SK-N-SH (cell line): ENCODE data around the gene WDTC1. TPM values are rescaled to one million over a fixed set of nuclear protein-coding genes. Genes with fewer than 3 reads are reported as not detected.

ENCODE experiments used
- CTCF ChIA-PET: fragments of 300-600, 350-600 bp; formaldehyde crosslinking; extraction: SDS; loops from one replicate; lab custom pipeline; 2021; lab: Yijun Ruan, JAX
- POLR2A ChIA-PET: fragments of 350-600 bp; sonication (Branson Sonifier 250); formaldehyde crosslinking; extraction: SDS; loops from one replicate; lab custom pipeline; 2020; ENCODE audit warnings: antibody characterized with exemption, inconsistent platforms; lab: Yijun Ruan, JAX
- DNase-seq: peaks from one replicate; pipeline ENCODE4 v3.0.0; 2012
- H2AFZ ChIP-seq: fragments of 200-600 bp; sonication (generic); 2 replicates; pipeline ENCODE4 v1.8.1; 2016; ENCODE audit warnings: antibody characterized with exemption, mild to moderate bottlenecking, low read depth
- H3F3A ChIP-seq: fragments of 200-600 bp; sonication (generic); replicated peaks from 2 replicates; pipeline ENCODE3; 2016; ENCODE audit warnings: antibody characterized with exemption, mild to moderate bottlenecking; ENCODE audit not compliant: insufficient read depth
- H3K27ac ChIP-seq, 2 experiments: fragments of 200-500 bp in 1 of 2; fragments of 200-600 bp in 1 of 2; sonication (Bioruptor generic) in 1 of 2; sonication (generic), shearing (Covaris generic) in 1 of 2; 2 replicates each; pipeline versions ENCODE4 v1.5.1 to v1.6.1; 2014 to 2016; ENCODE audit warnings: low read depth in 2 of 2, inconsistent platforms in 1 of 2, low read length in 1 of 2, mild to moderate bottlenecking in 1 of 2, mixed read lengths in 1 of 2
- H3K27me3 ChIP-seq: fragments of 200-600 bp; sonication (generic), shearing (Covaris generic); 2 replicates; pipeline ENCODE4 v1.6.1; 2016; ENCODE audit warnings: mixed run types; ENCODE audit not compliant: insufficient read depth
- H3K36me3 ChIP-seq, 2 experiments: fragments of 200-500 bp in 1 of 2; fragments of 200-600 bp in 1 of 2; sonication (Bioruptor generic) in 1 of 2; sonication (generic) in 1 of 2; replicated peaks in 1 of 2; 2 replicates each; pipeline versions ENCODE3 to v1.5.1; 2014 to 2016; ENCODE audit warnings: low read length in 1 of 2, mild to moderate bottlenecking in 1 of 2; ENCODE audit not compliant: insufficient read depth in 2 of 2, control insufficient read depth in 1 of 2
- H3K4me1 ChIP-seq, 2 experiments: fragments of 200-500 bp in 1 of 2; fragments of 200-600 bp in 1 of 2; sonication (Bioruptor generic) in 1 of 2; sonication (generic), shearing (Covaris generic) in 1 of 2; 2 replicates each; pipeline versions ENCODE4 v1.5.1 to v1.6.1; 2014 to 2016; ENCODE audit warnings: low read depth in 1 of 2, low read length in 1 of 2, mixed run types in 1 of 2; ENCODE audit not compliant: insufficient read depth in 2 of 2, control insufficient read depth in 1 of 2
- H3K4me2 ChIP-seq: fragments of 200-600 bp; sonication (generic), shearing (Covaris generic); 2 replicates; pipeline ENCODE4 v1.6.1; 2017; ENCODE audit warnings: mixed run types
- H3K4me3 ChIP-seq, 2 experiments: fragments of 200-500 bp in 1 of 2; fragments of 200-600 bp in 1 of 2; sonication (Bioruptor generic) in 1 of 2; sonication (generic), shearing (Covaris generic) in 1 of 2; 2 replicates each; pipeline versions ENCODE4 v1.5.1 to v1.8.1; 2014 to 2016; ENCODE audit warnings: low read depth in 2 of 2, inconsistent platforms in 1 of 2, low read length in 1 of 2, mild to moderate bottlenecking in 1 of 2, mixed read lengths in 1 of 2, moderate library complexity in 1 of 2
- H3K79me2 ChIP-seq: fragments of 200-600 bp; sonication (generic); 2 replicates; pipeline ENCODE4 v1.8.1; 2017; ENCODE audit warnings: mild to moderate bottlenecking; ENCODE audit not compliant: insufficient read depth
- H3K9ac ChIP-seq: fragments of 200-600 bp; sonication (generic); 2 replicates; pipeline ENCODE4 v1.6.1; 2017; ENCODE audit warnings: mixed run types
- H3K9me2 ChIP-seq: fragments of 200-600 bp; sonication (generic); 2 replicates; pipeline ENCODE4 v1.6.1; 2017; ENCODE audit warnings: mixed run types
- H3K9me3 ChIP-seq: fragments of 200-600 bp; sonication (generic); 2 replicates; pipeline ENCODE4 v1.6.1; 2017; ENCODE audit warnings: mixed run types, mild to moderate bottlenecking, moderate library complexity
- H4K20me1 ChIP-seq: fragments of 200-600 bp; sonication (generic); 2 replicates; pipeline ENCODE4 v1.6.1; 2017; ENCODE audit warnings: mild to moderate bottlenecking, mixed run types; ENCODE audit not compliant: insufficient read depth
- CHD2 ChIP-seq: fragments of 150-350 bp; IDR thresholded peaks from 2 replicates; pipeline ENCODE4 v1.6.1; 2018; ENCODE audit warnings: low read length; ENCODE audit not compliant: partially characterized antibody
- ELF1 ChIP-seq: IDR thresholded peaks from 2 replicates; pipeline ENCODE4 v1.4.0; 2012
- EZH2phosphoT487 ChIP-seq: fragments of 200-600 bp; sonication (generic); IDR thresholded peaks from 2 replicates; pipeline ENCODE4 v1.6.1; 2017; ENCODE audit warnings: low read depth, mixed run types, mild to moderate bottlenecking, antibody characterized with exemption, moderate library complexity, borderline replicate concordance
- NRF1 ChIP-seq: IDR thresholded peaks from 2 replicates; pipeline ENCODE4 v1.6.1; 2012; ENCODE audit warnings: low read depth, mild to moderate bottlenecking, low read length
- PBX3 ChIP-seq: IDR thresholded peaks from 2 replicates; pipeline ENCODE4; 2012
- RCOR1 ChIP-seq: fragments of 150-350 bp; IDR thresholded peaks from 2 replicates; pipeline ENCODE4 v1.6.1; 2017; ENCODE audit warnings: antibody characterized with exemption, low read length
- REST ChIP-seq: IDR thresholded peaks from 2 replicates; pipeline ENCODE4 v1.6.1; 2012; ENCODE audit warnings: mild to moderate bottlenecking, low read depth, low read length, moderate library complexity
- RXRA ChIP-seq: IDR thresholded peaks from 2 replicates; pipeline ENCODE4 v1.4.0; 2012; ENCODE audit warnings: low read depth, mild to moderate bottlenecking, borderline replicate concordance
- SIN3A ChIP-seq: IDR thresholded peaks from 2 replicates; pipeline ENCODE4 v1.6.1; 2012; ENCODE audit warnings: low read depth, mild to moderate bottlenecking, low read length, moderate library complexity, borderline replicate concordance
- SMC3 ChIP-seq: IDR thresholded peaks from 2 replicates; pipeline ENCODE4 v1.6.1; 2012; ENCODE audit warnings: low read depth, low read length, improper control_type of control experiment
- TCF12 ChIP-seq: IDR thresholded peaks from 2 replicates; pipeline ENCODE4 v1.4.0; 2012
- TEAD4 ChIP-seq: IDR thresholded peaks from 2 replicates; pipeline ENCODE4 v1.4.0; 2012; ENCODE audit warnings: mild to moderate bottlenecking, borderline replicate concordance; ENCODE audit not compliant: insufficient read depth
- WGBS: methylation state at CpG from one replicate; pipeline ENCODE4 v1.1.6; 2017; ENCODE audit warnings: low lambda C conversion rate; 5-methylcytosine and 5-hydroxymethylcytosine counted together
- polyA plus RNA-seq, 3 experiments: library from polyadenylated mRNA; depleted of rRNA; stranded (reverse); fragments of >200 nt; gene quantifications; 2 replicates each; pipeline ENCODE4 v1.2.3, GENCODE V29; 2012

WDTC1 gene
- polyA plus RNA-seq, 1 of the 3 experiments (the other 2 are of a cell fraction) = 12.0 TPM

DNA sequence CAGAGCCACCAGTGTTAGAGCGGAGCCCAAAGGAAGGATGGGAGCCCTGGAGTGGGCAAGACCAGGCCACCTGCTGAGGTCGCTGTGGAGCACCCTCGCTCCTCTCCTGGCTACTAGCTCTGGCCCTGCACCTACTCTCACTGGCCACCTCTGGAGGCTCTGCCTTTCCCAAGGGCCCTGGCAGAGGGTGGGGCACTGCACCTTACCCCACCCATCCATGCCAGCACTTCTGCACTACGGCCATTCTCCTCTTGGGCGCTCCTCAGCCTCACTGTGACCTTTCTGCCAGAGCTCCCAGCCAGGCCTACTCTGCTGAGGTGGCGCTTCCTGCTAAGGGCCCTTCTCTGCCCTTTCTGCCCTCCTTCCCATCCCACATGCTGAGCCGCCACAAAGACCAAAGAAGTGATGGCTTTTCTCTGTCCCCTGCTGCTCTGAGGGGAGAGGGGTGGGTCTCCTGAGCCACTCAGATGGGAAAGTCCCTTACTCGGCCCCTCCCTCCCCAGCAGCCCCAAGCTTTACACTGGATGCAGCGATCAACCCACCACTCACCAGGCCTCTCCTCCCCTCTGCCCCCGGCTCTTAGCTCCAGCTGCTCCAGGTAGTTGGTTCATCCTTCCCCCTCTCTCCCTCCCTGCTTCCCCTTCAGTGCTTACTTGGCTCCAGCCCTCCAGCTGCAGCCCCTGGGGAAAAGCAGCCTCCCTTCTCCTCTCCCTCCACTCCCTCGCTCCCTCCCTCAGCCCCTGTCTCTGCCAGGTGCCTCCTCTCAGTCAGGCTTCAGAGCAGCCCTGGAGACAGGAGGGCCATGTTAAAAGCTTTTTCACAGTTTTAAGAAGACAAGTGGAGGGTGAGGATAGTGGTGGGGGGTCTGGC is 72.7 kb downstream of the WDTC1 start:
- Histone ChIP-seq H3K9me2 (no peaks in the 10 kb centered on the region), H3K9ac (no peak overlapping the region), H3K4me2 (no peak overlapping the region), H3K9me3 (no peaks in the 10 kb centered on the region), H3K4me3 (no peak overlapping the region), H3K27me3 (no peaks in the 10 kb centered on the region), H3K27ac (no peak overlapping the region), H3K4me1 (no peaks in the 10 kb centered on the region), H3K79me2 (no peaks in the 10 kb centered on the region), H2AFZ (no peak overlapping the region), H3F3A (peaks cover 2% of the 10 kb centered on the region), H4K20me1 (no peaks in the 10 kb centered on the region), H3K36me3 (peaks cover 0 to 13% of the 10 kb centered on the region in 2 experiments)
- TF ChIP-seq SMC3 = no peak
- no peak for TF ChIP-seq EZH2phosphoT487
- no peak for TF ChIP-seq TEAD4
- TF ChIP-seq RXRA = no peak
- no peak for TF ChIP-seq NRF1
- no peak for TF ChIP-seq REST
- no peak for TF ChIP-seq ELF1
- no peak for TF ChIP-seq CHD2
- no peak for TF ChIP-seq TCF12
- 93% methylated on average over 10 of the region's 11 CpGs for WGBS
- POLR2A ChIA-PET = no interaction called here
- no peak for DNase-seq
- CTCF ChIA-PET = interaction anchor here (0.9 to 23.3 kb wide), 11 partner anchors 8 to 356 kb away, joined by 3 to 731 read pairs (median 5); partner anchors contain the start of genes CD164L2 and GPR3

DNA sequence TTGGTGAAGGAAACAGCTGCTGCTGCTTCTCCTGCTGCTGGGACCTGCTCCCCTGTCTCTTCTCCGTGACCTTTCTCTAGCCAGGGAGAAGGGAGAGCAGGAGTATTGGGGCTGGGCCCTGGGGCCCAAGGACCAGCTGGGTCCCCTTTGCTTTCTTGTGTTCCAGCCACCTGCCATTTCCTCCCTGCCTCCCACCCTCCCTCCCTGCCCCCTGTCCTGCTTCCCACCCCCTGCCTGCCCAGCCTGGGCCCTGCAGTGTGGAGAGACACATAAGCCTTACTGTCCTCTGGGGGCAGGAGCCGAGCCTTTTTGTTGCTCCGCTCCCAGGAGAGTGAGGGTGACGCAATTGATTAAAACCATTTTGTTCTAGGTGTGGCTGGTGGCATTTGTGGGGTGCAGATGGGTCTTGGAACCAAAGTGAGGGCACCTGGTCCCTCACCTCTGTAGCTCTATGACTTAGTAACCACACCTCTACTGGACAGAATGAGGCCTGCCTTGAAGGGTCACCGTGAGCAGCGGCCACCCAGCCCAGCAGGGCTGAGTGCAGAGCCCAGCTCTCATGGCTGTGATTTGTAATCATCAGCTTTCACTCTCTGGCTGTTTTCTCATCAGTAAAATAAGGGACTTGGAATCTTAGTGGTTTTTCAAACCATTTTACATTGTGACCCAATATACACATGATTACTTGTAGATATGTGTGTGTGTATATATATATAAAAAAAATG is 73.6 kb downstream of the WDTC1 start:
- Histone ChIP-seq H3K9ac (no peak overlapping the region), H3K4me2 (no peak overlapping the region), H3K79me2 (no peaks in the 10 kb centered on the region), H3K36me3 (peaks cover 0 to 12% of the 10 kb centered on the region in 2 experiments), H3K4me1 (no peaks in the 10 kb centered on the region), H2AFZ (no peak overlapping the region), H3K27ac (no peak overlapping the region), H3F3A (peaks cover 5% of the 10 kb centered on the region), H3K4me3 (no peak overlapping the region), H3K9me3 (no peaks in the 10 kb centered on the region), H4K20me1 (no peaks in the 10 kb centered on the region), H3K27me3 (no peaks in the 10 kb centered on the region), H3K9me2 (no peaks in the 10 kb centered on the region)
- 97% methylated on average over 6 of the region's 6 CpGs for WGBS
- DNase-seq = no peak
- CTCF ChIA-PET = interaction anchor here (1.0 to 23.3 kb wide), 10 partner anchors 8 to 355 kb away, joined by 3 to 731 read pairs (median 6); partner anchors contain the start of genes CD164L2 and GPR3
- TF ChIP-seq RCOR1 = no peak
- no peak for TF ChIP-seq REST
- TF ChIP-seq PBX3 = no peak
- no peak for TF ChIP-seq CHD2
- TF ChIP-seq NRF1 = no peak
- no peak for TF ChIP-seq SIN3A
- POLR2A ChIA-PET = no interaction called here
